HepG2 (cell line): ENCODE results near the gene CRYBB2. TPM values are rescaled to one million over a fixed set of nuclear protein-coding genes. Genes with fewer than 3 reads are reported as not detected.

Experiments used
- ATAC-seq: fragments of 200-7000 bp; cut with Tn5 transposase; 3 replicates; pipeline ENCODE4 v1.9.1; 2020; ENCODE audit warnings: mild to moderate bottlenecking, moderate library complexity
- BruUV-seq: library from RNA; stranded (reverse); fragments of 400-500 nt; replicated peaks from 2 replicates; lab custom pipeline; 2021; lab: Mats Ljungman, UMichigan
- CTCF ChIA-PET: fragments of 300-600 bp; formaldehyde crosslinking; extraction: SDS; loops from one replicate; lab custom pipeline; 2021; ENCODE audit warnings: low total read pairs, inconsistent platforms, low intra/inter-chr PET ratio; lab: Yijun Ruan, JAX
- POLR2A ChIA-PET: fragments of 350-600 bp; sonication (Branson Sonifier 250); formaldehyde crosslinking; loops from one replicate; lab custom pipeline; 2020; ENCODE audit warnings: antibody characterized with exemption, inconsistent platforms; lab: Yijun Ruan, JAX
- DNase-seq: peaks from one replicate; pipeline ENCODE4 v3.0.0-alpha.2; 2015; ENCODE audit warnings: low spot score
- FAIRE-seq: peaks from 3 replicates; lab custom pipeline; 2011; peaks lifted over from hg19 to GRCh38; lab: Jason Lieb, UNC
- H2AFZ ChIP-seq: one replicate; pipeline ENCODE4 v1.6.1; 2011; ENCODE audit warnings: low read length, inconsistent platforms
- H3K27ac ChIP-seq: fragments of 300-600 bp; 3 replicates; pipeline ENCODE4 v1.8.0; 2011; ENCODE audit warnings: mixed run types, mild to moderate bottlenecking, mixed read lengths, low read length, inconsistent platforms; ENCODE audit not compliant: insufficient read depth; ENCODE audit errors: extremely low read length
- H3K27me3 ChIP-seq, 2 experiments: fragments of 200-600 bp in 1 of 2; 2 replicates in 1 of 2; 3 replicates in 1 of 2; pipeline versions ENCODE4 v1.6.0 to v1.8.0; 2011; ENCODE audit warnings: low read length in 2 of 2, mild to moderate bottlenecking in 2 of 2, moderate library complexity in 2 of 2, inconsistent platforms in 1 of 2; ENCODE audit not compliant: insufficient read depth in 2 of 2, control insufficient read depth in 1 of 2
- H3K36me3 ChIP-seq, 2 experiments: fragments of 200-600 bp in 1 of 2; replicated peaks in 1 of 2; 2 replicates in 1 of 2; 3 replicates in 1 of 2; pipeline versions ENCODE4 v1.5.1 to v1.8.0; 2011; ENCODE audit warnings: low read length in 2 of 2, inconsistent platforms in 1 of 2; ENCODE audit not compliant: insufficient read depth in 2 of 2, control insufficient read depth in 1 of 2
- H3K4me1 ChIP-seq: 2 replicates; pipeline ENCODE4 v1.5.1; 2012; ENCODE audit warnings: low read length, inconsistent platforms; ENCODE audit not compliant: insufficient read depth
- H3K4me2 ChIP-seq: 2 replicates; pipeline ENCODE4 v1.6.0; 2011; ENCODE audit warnings: low read depth, low read length, inconsistent platforms
- H3K4me3 ChIP-seq, 3 experiments: fragments of 200-600 bp in 1 of 3; sonication (generic), shearing (Covaris generic) in 1 of 3; replicated peaks in 1 of 3; 2 replicates each; pipeline ENCODE4 v1.5.1; 2011 to 2016; ENCODE audit warnings: low read length in 3 of 3, inconsistent platforms in 2 of 3, low read depth in 2 of 3, mild to moderate bottlenecking in 2 of 3, control low read depth in 1 of 3, mixed read lengths in 1 of 3; ENCODE audit not compliant: insufficient read depth in 1 of 3
- H3K79me2 ChIP-seq: one replicate; pipeline ENCODE4 v1.6.1; 2011; ENCODE audit warnings: low read length, inconsistent platforms; ENCODE audit not compliant: insufficient read depth
- H3K9ac ChIP-seq: 2 replicates; pipeline ENCODE4 v1.6.0; 2011; ENCODE audit warnings: mild to moderate bottlenecking, low read depth, low read length, inconsistent platforms; ENCODE audit not compliant: insufficient read depth
- H3K9me3 ChIP-seq: 2 replicates; pipeline ENCODE4 v1.5.1; 2012; ENCODE audit warnings: mild to moderate bottlenecking, low read length
- H4K20me1 ChIP-seq: 2 replicates; pipeline ENCODE4 v1.6.0; 2011; ENCODE audit warnings: inconsistent platforms, mild to moderate bottlenecking, low read length, moderate library complexity; ENCODE audit not compliant: insufficient read depth
- CTCF ChIP-seq: sonication (generic); formaldehyde crosslinking; IDR thresholded peaks from 2 replicates; pipeline ENCODE4 v1.5.0; 2020; ENCODE audit warnings: mild to moderate bottlenecking, missing genetic modification reagents, moderate library complexity
- FOXA3 ChIP-seq: IDR thresholded peaks from 2 replicates; pipeline ENCODE4 v1.6.1; 2016; ENCODE audit warnings: missing genetic modification reagents, missing compliant biosample characterization
- HOXA5 ChIP-seq: sonication (generic); formaldehyde crosslinking; IDR thresholded peaks from 2 replicates; pipeline ENCODE4 v1.4.0; 2020; ENCODE audit warnings: missing genetic modification reagents
- KLF9 ChIP-seq: IDR thresholded peaks from 2 replicates; pipeline ENCODE4 v1.6.1; 2016; ENCODE audit warnings: low read depth
- NFAT5 ChIP-seq: sonication (generic); formaldehyde crosslinking; IDR thresholded peaks from 2 replicates; pipeline ENCODE4 v1.4.0; 2020; ENCODE audit warnings: missing genetic modification reagents
- SNAI1 ChIP-seq: sonication (generic); formaldehyde crosslinking; IDR thresholded peaks from 2 replicates; pipeline ENCODE4 v1.5.0; 2020; ENCODE audit warnings: mild to moderate bottlenecking, missing genetic modification reagents, borderline replicate concordance
- ZNF503 ChIP-seq: sonication (generic); formaldehyde crosslinking; IDR thresholded peaks from 2 replicates; pipeline ENCODE4 v1.4.0; 2020; ENCODE audit warnings: missing genetic modification reagents
- ZNF646 ChIP-seq: sonication (generic); formaldehyde crosslinking; IDR thresholded peaks from 2 replicates; pipeline ENCODE4 v1.9.0; 2021; ENCODE audit warnings: mild to moderate bottlenecking, missing genetic modification reagents
- WGBS: methylation state at CpG from one replicate; pipeline ENCODE4 v1.1.6; 2017; ENCODE audit warnings: low lambda C conversion rate; 5-methylcytosine and 5-hydroxymethylcytosine counted together
- in situ Hi-C: cut with HindIII; loops from 2 replicates; pipeline ENCODE4 v1.10.0; 2017; ENCODE audit warnings: low pct_unique_long_range_greater_than_20kb; ENCODE audit not compliant: extremely low pct_ligation_motif_present
- intact Hi-C: fragments of 100-400 bp; cut with micrococcal nuclease; formaldehyde crosslinking; loops from one replicate; pipeline ENCODE4 v1.10.0; 2022; ENCODE audit not compliant: unreplicated experiment
- polyA plus RNA-seq, 8 experiments: library from polyadenylated mRNA; depleted of rRNA in 3 of 8; stranded (reverse) in 7 of 8; unstranded in 1 of 8; fragments of >200 nt; fragmentation: Illumina TruSeq in 4 of 8; extraction: Trizol in 4 of 8; gene quantifications; 2 replicates each; pipeline versions ENCODE4 v1.2.1 to v1.2.3, GENCODE V29; 2011 to 2016; ENCODE audit warnings: low read depth in 4 of 8, missing spikeins in 1 of 8, mixed read lengths in 1 of 8; ENCODE audit not compliant: insufficient read depth in 1 of 8
- total RNA-seq, 5 experiments: library from RNA; depleted of rRNA; stranded (reverse); fragments of >200 nt; fragmentation: Illumina TruSeq; extraction: Trizol; gene quantifications; 2 replicates each; pipeline ENCODE4 v1.2.3, GENCODE V29; 2016; ENCODE audit warnings: low read depth in 1 of 5

CRYBB2 gene
- total and polyA plus RNA-seq, 2 of the 13 experiments (the other 11 are each of a cell fraction or from before 2014, with no cell fraction given): 0.11 to 0.18 TPM

- no peak overlapping the region for H3K9ac ChIP-seq
- no TSS peak for BruUV-seq
- H3K9me3 ChIP-seq: no peaks in the 10 kb centered on the region
- no peak overlapping the region for H3K4me3 ChIP-seq
- H3K79me2 ChIP-seq: no peaks in the 10 kb centered on the region
- in situ Hi-C loops (loop anchor here (5.0 kb wide), 1 partner anchor 95 kb away; no protein-coding TSS in a partner anchor), intact Hi-C loops (loop anchor here (5.0 kb wide), 1 partner anchor 75 kb away; no protein-coding TSS in a partner anchor)
- no peak overlapping the region for H3K4me2 ChIP-seq
- H3K27ac ChIP-seq: no peak overlapping the region
- ChIA-PET POLR2A (no interaction called here), CTCF (no interaction called here)
- peaks cover 5% of the 10 kb centered on the region; the same call in 1 of the 2 replicates for H3K4me1 ChIP-seq
- TF ChIP-seq SNAI1 (CRISPR knock-in tag) (no peak), KLF9 (CRISPR knock-in tag) (no peak), FOXA3 (CRISPR knock-in tag) (no peak), ZNF503 (CRISPR knock-in tag) (no peak), ZNF646 (CRISPR knock-in tag) (no peak), NFAT5 (no peak), CTCF (CRISPR knock-in tag) (peak; percentile 10; the same call in 1 of the 2 replicates), HOXA5 (CRISPR knock-in tag) (no peak)
- no peak for DNase-seq
- peaks cover 2 to 22% of the 10 kb centered on the region in 2 experiments; a peak in 1 of 5 replicates for H3K27me3 ChIP-seq
- FAIRE-seq: no peak
- H2AFZ ChIP-seq: no peak overlapping the region
- H3K36me3 ChIP-seq: no peaks in the 10 kb centered on the region
- ATAC-seq: no peak; the same call in 2 of the 3 replicates
- H4K20me1 ChIP-seq: no peaks in the 10 kb centered on the region
- 60% methylated on average over 4 of the region's 4 CpGs for WGBS
Measured at GRCh38 chr22:25237503-25237902, 18.1 kb downstream of the CRYBB2 start.
